Trophoblast cell (in vitro differentiated cells and primary cell): Measurements from ENCODE around the gene ENTPD8.
A peak's percentile ranks its signal among the peaks of the same experiment; 100 is the strongest.

Source experiments
- DNase-seq, 2 donors: peaks; one replicate each; pipeline ENCODE4 v3.0.0-alpha.2; 2016
- H2AFZ ChIP-seq: 2 replicates; pipeline ENCODE4 v1.6.1; 2013; ENCODE audit warnings: low read length, moderate library complexity, mild to moderate bottlenecking; ENCODE audit not compliant: insufficient read depth, poor library complexity
- H2AK5ac ChIP-seq: 2 replicates; pipeline ENCODE4 v1.6.1; 2013; ENCODE audit warnings: mild to moderate bottlenecking, low read length
- H2BK120ac ChIP-seq: 2 replicates; pipeline ENCODE4 v1.6.1; 2013; ENCODE audit warnings: low read length, mild to moderate bottlenecking, moderate library complexity; ENCODE audit not compliant: insufficient read depth, poor library complexity
- H2BK12ac ChIP-seq: 2 replicates; pipeline ENCODE4 v1.6.1; 2013; ENCODE audit warnings: mild to moderate bottlenecking, low read length, moderate library complexity
- H2BK5ac ChIP-seq: 2 replicates; pipeline ENCODE4 v1.6.1; 2013; ENCODE audit warnings: low read length, low read depth, moderate library complexity, mild to moderate bottlenecking; ENCODE audit not compliant: poor library complexity
- H3K14ac ChIP-seq: 2 replicates; pipeline ENCODE4 v1.6.1; 2013; ENCODE audit warnings: mild to moderate bottlenecking, low read length
- H3K18ac ChIP-seq: 2 replicates; pipeline ENCODE4 v1.6.1; 2013; ENCODE audit warnings: mild to moderate bottlenecking, low read length
- H3K23ac ChIP-seq: 2 replicates; pipeline ENCODE4 v1.6.1; 2013; ENCODE audit warnings: low read length
- H3K27ac ChIP-seq: 2 replicates; pipeline ENCODE4 v1.5.1; 2013; ENCODE audit warnings: low read depth, mild to moderate bottlenecking, inconsistent platforms, low read length, moderate library complexity
- H3K27me3 ChIP-seq: 2 replicates; pipeline ENCODE4 v1.6.1; 2013; ENCODE audit warnings: inconsistent platforms, mild to moderate bottlenecking, low read length, moderate library complexity; ENCODE audit not compliant: insufficient read depth
- H3K36me3 ChIP-seq, 2 experiments: 1 replicate in 1 of 2; 2 replicates in 1 of 2; pipeline ENCODE4 v1.6.1; 2013; ENCODE audit warnings: low read length in 2 of 2, mild to moderate bottlenecking in 2 of 2, moderate library complexity in 1 of 2; ENCODE audit not compliant: insufficient read depth in 2 of 2, control insufficient read depth in 1 of 2
- H3K4ac ChIP-seq: 2 replicates; pipeline ENCODE4 v1.6.1; 2013; ENCODE audit warnings: low read depth, mild to moderate bottlenecking, low read length, moderate library complexity
- H3K4me1 ChIP-seq, 2 experiments: 1 replicate in 1 of 2; 2 replicates in 1 of 2; pipeline ENCODE4 v1.6.1; 2013; ENCODE audit warnings: low read length in 2 of 2, mild to moderate bottlenecking in 2 of 2, moderate library complexity in 1 of 2; ENCODE audit not compliant: insufficient read depth in 2 of 2, control insufficient read depth in 1 of 2
- H3K4me2 ChIP-seq: 2 replicates; pipeline ENCODE4 v1.6.1; 2013; ENCODE audit warnings: inconsistent platforms, mild to moderate bottlenecking, low read length, moderate library complexity
- H3K4me3 ChIP-seq: 2 replicates; pipeline ENCODE4 v1.5.1; 2013; ENCODE audit warnings: mild to moderate bottlenecking, low read depth, low read length, inconsistent platforms
- H3K79me1 ChIP-seq: one replicate; pipeline ENCODE4 v1.6.1; 2013; ENCODE audit warnings: low read length
- H3K79me2 ChIP-seq: 2 replicates; pipeline ENCODE4 v1.6.1; 2013; ENCODE audit warnings: low read length, mild to moderate bottlenecking; ENCODE audit not compliant: control insufficient read depth, insufficient read depth, poor library complexity
- H3K9ac ChIP-seq: 2 replicates; pipeline ENCODE4 v1.6.1; 2013; ENCODE audit warnings: mild to moderate bottlenecking, low read length
- H3K9me3 ChIP-seq: 2 replicates; pipeline ENCODE4 v1.6.1; 2013; ENCODE audit warnings: low read depth, mild to moderate bottlenecking, control low read depth, inconsistent platforms, low read length; ENCODE audit not compliant: insufficient read depth
- H4K12ac ChIP-seq: 2 replicates; pipeline ENCODE4 v1.6.1; 2013; ENCODE audit warnings: low read depth, mild to moderate bottlenecking, low read length, moderate library complexity
- H4K8ac ChIP-seq: 2 replicates; pipeline ENCODE4 v1.6.1; 2013; ENCODE audit warnings: low read depth, mild to moderate bottlenecking, low read length, moderate library complexity
- H4K91ac ChIP-seq: one replicate; pipeline ENCODE4 v1.6.1; 2013; ENCODE audit warnings: low read depth, mild to moderate bottlenecking, low read length, moderate library complexity
- WGBS: extraction: QIAGEN DNeasy Blood & Tissue Kit; methylation state at CpG from one replicate; pipeline ENCODE4 v1.1.7; 2013; ENCODE audit warnings: missing lambda C conversion rate; ENCODE audit not compliant: insufficient read length, insufficient coverage; ENCODE audit errors: extremely low coverage; 5-methylcytosine and 5-hydroxymethylcytosine counted together

The ENTPD8 gene

GRCh38 chr9:137459601-137460362 lies 18.6 kb upstream of the ENTPD8 start:
- Histone ChIP-seq H3K14ac (peak overlapping the region; percentile 81), H4K12ac (peak overlapping the region; percentile 84), H3K27ac (no peak overlapping the region), H3K4me2 (peak overlapping the region; percentile 81), H3K4me1 (peaks cover 10 to 16% of the 10 kb centered on the region in 2 experiments), H3K9me3 (peaks cover 2% of the 10 kb centered on the region), H3K23ac (no peak overlapping the region), H3K4ac (no peak overlapping the region), H3K27me3 (peaks cover 2% of the 10 kb centered on the region), H4K91ac (peak overlapping the region; percentile 72), H2BK12ac (peak overlapping the region; percentile 0), H4K8ac (peak overlapping the region; percentile 96), H2AK5ac (peak overlapping the region; percentile 13), H2BK120ac (peak overlapping the region; percentile 16), H3K4me3 (peak overlapping the region; percentile 61), H3K36me3 (peaks cover 11 to 19% of the 10 kb centered on the region in 2 experiments), H3K79me1 (peaks cover 9% of the 10 kb centered on the region), H3K79me2 (peaks cover 4% of the 10 kb centered on the region), H2BK5ac (no peak overlapping the region), H3K9ac (peak overlapping the region; percentile 46), H2AFZ (peak overlapping the region; percentile 94), H3K18ac (peak overlapping the region; percentile 53)
- WGBS = no CpG with 5 or more reads among the region's 15 CpGs
- no peak for DNase-seq

- Histone ChIP-seq H3K4me2 (peak within 1 kb of the TSS; percentile 81), H3K18ac (peak within 1 kb of the TSS; percentile 69), H4K12ac (peak within 1 kb of the TSS; percentile 84), H3K27me3 (peaks cover 2% of the 10 kb centered on the region), H3K23ac (no peak within 1 kb of the TSS), H3K4me1 (peaks cover 15 to 20% of the 10 kb centered on the region in 2 experiments), H3K14ac (peak within 1 kb of the TSS; percentile 81), H2BK12ac (peak within 1 kb of the TSS; percentile 0), H2BK120ac (peak within 1 kb of the TSS; percentile 26), H3K79me1 (peaks cover 9% of the 10 kb centered on the region), H3K36me3 (peaks cover 11 to 19% of the 10 kb centered on the region in 2 experiments), H3K27ac (no peak within 1 kb of the TSS), H4K8ac (peak within 1 kb of the TSS; percentile 96), H3K4me3 (peak within 1 kb of the TSS; percentile 77), H3K4ac (peak within 1 kb of the TSS; percentile 10), H3K79me2 (peaks cover 4% of the 10 kb centered on the region), H2AFZ (peak within 1 kb of the TSS; percentile 94), H4K91ac (peak within 1 kb of the TSS; percentile 72), H3K9me3 (peaks cover 2% of the 10 kb centered on the region), H3K9ac (peak within 1 kb of the TSS; percentile 51), H2AK5ac (peak within 1 kb of the TSS; percentile 66), H2BK5ac (no peak within 1 kb of the TSS)
- peak; percentile 90 to 96 for DNase-seq
- no CpG with 5 or more reads among the region's 62 CpGs for WGBS
Observed at GRCh38 chr9:137459152-137459600, 18.0 kb upstream of the ENTPD8 start, which contains the start of gene NSMF. Gene NSMF (minus strand): TSS chr9:137459334. CDS start chr9:137459102, 232 bp downstream.

- Histone ChIP-seq H4K91ac (peak overlapping the region; percentile 31), H4K8ac (no peak overlapping the region), H3K4me2 (peak overlapping the region; percentile 81), H3K4me3 (peak overlapping the region; percentile 77), H2AFZ (peak overlapping the region; percentile 63), H3K27ac (no peak overlapping the region), H3K4ac (peak overlapping the region; percentile 10), H2BK12ac (no peak overlapping the region), H3K79me2 (peaks cover 4% of the 10 kb centered on the region), H3K9me3 (peaks cover 2% of the 10 kb centered on the region), H2BK120ac (peak overlapping the region; percentile 26), H2AK5ac (peak overlapping the region; percentile 66), H4K12ac (peak overlapping the region; percentile 35), H2BK5ac (no peak overlapping the region), H3K9ac (peak overlapping the region; percentile 51), H3K36me3 (peaks cover 11 to 19% of the 10 kb centered on the region in 2 experiments), H3K14ac (peak overlapping the region; percentile 81), H3K18ac (peak overlapping the region; percentile 69), H3K4me1 (peaks cover 17 to 23% of the 10 kb centered on the region in 2 experiments), H3K79me1 (peaks cover 12% of the 10 kb centered on the region), H3K23ac (no peak overlapping the region), H3K27me3 (peaks cover 2% of the 10 kb centered on the region)
- WGBS = no CpG with 5 or more reads among the region's 88 CpGs
- DNase-seq = no peak
Observed at GRCh38 chr9:137458194-137459151, 17.3 kb upstream of the ENTPD8 start.
